IPS-20b (cell line): ENCODE measurements around the gene DNAJC13.

ENCODE experiments used
- H3K27ac ChIP-seq: one replicate; pipeline ENCODE4 v1.5.1; 2013; ENCODE audit warnings: low read length
- H3K27me3 ChIP-seq: 2 replicates; pipeline ENCODE4 v1.6.1; 2013; ENCODE audit warnings: mild to moderate bottlenecking, low read length, inconsistent platforms; ENCODE audit not compliant: insufficient read depth
- H3K36me3 ChIP-seq: 2 replicates; pipeline ENCODE4 v1.6.1; 2013; ENCODE audit warnings: low read depth, mild to moderate bottlenecking, inconsistent platforms, low read length, moderate library complexity; ENCODE audit not compliant: insufficient read depth
- H3K4me1 ChIP-seq: 2 replicates; pipeline ENCODE4 v1.6.1; 2013; ENCODE audit warnings: mild to moderate bottlenecking, control low read depth, inconsistent platforms, low read length, moderate library complexity; ENCODE audit not compliant: insufficient read depth
- H3K4me3 ChIP-seq: 2 replicates; pipeline ENCODE4 v1.5.1; 2013; ENCODE audit warnings: mild to moderate bottlenecking, low read length, inconsistent platforms
- H3K9ac ChIP-seq: 2 replicates; pipeline ENCODE4 v1.6.1; 2013; ENCODE audit warnings: low read depth, mild to moderate bottlenecking, inconsistent platforms, low read length, moderate library complexity
- H3K9me3 ChIP-seq: 2 replicates; pipeline ENCODE4 v1.6.1; 2013; ENCODE audit warnings: mild to moderate bottlenecking, low read depth, low read length, inconsistent platforms; ENCODE audit not compliant: insufficient read depth

Gene DNAJC13

DNA sequence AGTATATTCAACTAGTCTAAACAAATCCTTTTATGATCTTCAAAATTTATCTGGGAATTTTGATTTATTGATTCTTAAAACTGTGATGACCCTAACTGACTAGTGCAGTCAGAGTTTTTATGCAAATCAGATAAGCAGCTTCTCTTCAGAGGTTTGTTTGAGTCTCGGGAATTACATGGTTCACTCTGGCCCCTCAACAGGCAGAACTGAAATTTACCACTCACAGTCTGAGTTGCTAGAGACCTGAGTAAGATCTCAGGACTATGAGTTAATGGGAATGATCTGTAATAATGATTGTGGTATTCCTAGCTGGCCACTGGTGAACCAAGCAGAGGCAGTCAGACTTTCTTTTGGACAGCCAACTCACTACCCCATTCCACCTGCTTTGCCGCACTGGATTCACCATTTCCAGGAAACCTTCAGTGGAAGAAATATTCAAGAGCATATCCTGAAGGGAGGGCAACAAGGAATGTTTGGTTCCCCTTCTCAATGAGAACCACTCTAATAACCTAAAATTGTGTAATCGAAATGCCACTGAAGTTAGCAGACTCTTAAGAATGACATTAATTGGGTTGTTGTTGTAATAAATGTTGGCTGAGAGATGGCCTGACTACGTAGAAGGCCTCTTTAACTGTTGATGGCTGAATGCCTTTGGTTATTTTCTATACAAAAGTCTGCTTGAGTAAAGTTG, 11.5 kb upstream of the DNAJC13 start:
- no peaks in the 10 kb centered on the region for H3K9me3 ChIP-seq
- H3K9ac ChIP-seq: no peak overlapping the region
- no peak overlapping the region for H3K4me3 ChIP-seq
- no peaks in the 10 kb centered on the region for H3K4me1 ChIP-seq
- no peak overlapping the region for H3K27ac ChIP-seq
- H3K36me3 ChIP-seq: no peaks in the 10 kb centered on the region
- no peaks in the 10 kb centered on the region for H3K27me3 ChIP-seq

DNA sequence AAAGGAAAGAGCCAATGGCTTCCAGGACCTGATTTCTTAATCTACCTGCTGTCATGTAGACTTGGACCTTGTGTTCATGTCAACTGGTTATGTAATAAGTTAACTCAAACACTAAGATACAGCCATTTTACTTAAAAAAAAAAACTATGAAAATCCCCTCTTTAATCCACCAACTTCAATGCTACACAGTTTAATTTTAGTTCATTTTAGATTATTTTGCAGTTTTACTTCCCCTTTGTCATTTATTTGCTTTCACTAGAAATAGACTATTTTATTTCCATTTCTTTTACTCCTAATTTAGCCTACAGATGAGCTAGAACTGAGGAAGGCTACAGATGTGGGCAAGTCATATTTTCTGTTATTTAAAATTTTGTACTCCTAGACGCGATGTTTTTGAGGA, 10.7 kb upstream of the DNAJC13 start:
- Histone ChIP-seq H3K27me3 (no peaks in the 10 kb centered on the region), H3K9ac (no peak overlapping the region)

DNA sequence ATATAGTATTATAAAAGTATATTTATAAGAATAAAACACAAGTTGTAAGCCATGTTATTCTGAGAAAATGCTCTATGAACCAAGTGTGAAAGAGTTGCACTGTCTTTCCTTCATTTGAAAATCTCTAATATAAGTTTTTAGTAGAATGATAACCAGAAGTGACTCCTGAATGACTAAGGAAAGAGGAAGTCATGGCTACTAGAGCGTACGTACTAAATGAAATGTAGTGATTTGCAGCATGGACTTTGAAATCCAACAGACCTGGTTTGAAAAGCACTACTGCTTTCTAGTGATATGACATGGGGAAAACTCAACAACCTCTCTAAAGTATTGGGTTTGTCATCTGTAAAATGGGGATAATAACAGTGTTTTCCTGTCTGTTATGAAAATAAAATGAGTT, 10.3 kb upstream of the DNAJC13 start:
- Histone ChIP-seq H3K9me3 (no peaks in the 10 kb centered on the region), H3K4me3 (no peak overlapping the region), H3K4me1 (no peaks in the 10 kb centered on the region), H3K36me3 (no peaks in the 10 kb centered on the region), H3K9ac (no peak overlapping the region), H3K27me3 (no peaks in the 10 kb centered on the region), H3K27ac (no peak overlapping the region)

More for the DNA sequence above, 10.7 kb upstream of the DNAJC13 start:
- Histone ChIP-seq H3K4me1 (no peaks in the 10 kb centered on the region), H3K4me3 (no peak overlapping the region), H3K9me3 (no peaks in the 10 kb centered on the region), H3K36me3 (no peaks in the 10 kb centered on the region), H3K27ac (no peak overlapping the region)

GRCh38 chr3:132414841-132415240, 2.5 kb upstream of the DNAJC13 start:
- no peaks in the 10 kb centered on the region for H3K27me3 ChIP-seq
- H3K9me3 ChIP-seq: no peaks in the 10 kb centered on the region
- no peak overlapping the region for H3K4me3 ChIP-seq
- peaks cover 4% of the 10 kb centered on the region; the same call in 1 of the 2 replicates for H3K4me1 ChIP-seq
- H3K9ac ChIP-seq: no peak overlapping the region
- H3K27ac ChIP-seq: no peak overlapping the region
- H3K36me3 ChIP-seq: no peaks in the 10 kb centered on the region

GRCh38 chr3:132416161-132416560, 1.1 kb upstream of the DNAJC13 start:
- Histone ChIP-seq H3K9me3 (no peaks in the 10 kb centered on the region), H3K9ac (no peak overlapping the region), H3K36me3 (no peaks in the 10 kb centered on the region), H3K27ac (no peak overlapping the region), H3K27me3 (no peaks in the 10 kb centered on the region), H3K4me3 (peak overlapping the region; percentile 92), H3K4me1 (peaks cover 4% of the 10 kb centered on the region; the same call in 1 of the 2 replicates)

DNA sequence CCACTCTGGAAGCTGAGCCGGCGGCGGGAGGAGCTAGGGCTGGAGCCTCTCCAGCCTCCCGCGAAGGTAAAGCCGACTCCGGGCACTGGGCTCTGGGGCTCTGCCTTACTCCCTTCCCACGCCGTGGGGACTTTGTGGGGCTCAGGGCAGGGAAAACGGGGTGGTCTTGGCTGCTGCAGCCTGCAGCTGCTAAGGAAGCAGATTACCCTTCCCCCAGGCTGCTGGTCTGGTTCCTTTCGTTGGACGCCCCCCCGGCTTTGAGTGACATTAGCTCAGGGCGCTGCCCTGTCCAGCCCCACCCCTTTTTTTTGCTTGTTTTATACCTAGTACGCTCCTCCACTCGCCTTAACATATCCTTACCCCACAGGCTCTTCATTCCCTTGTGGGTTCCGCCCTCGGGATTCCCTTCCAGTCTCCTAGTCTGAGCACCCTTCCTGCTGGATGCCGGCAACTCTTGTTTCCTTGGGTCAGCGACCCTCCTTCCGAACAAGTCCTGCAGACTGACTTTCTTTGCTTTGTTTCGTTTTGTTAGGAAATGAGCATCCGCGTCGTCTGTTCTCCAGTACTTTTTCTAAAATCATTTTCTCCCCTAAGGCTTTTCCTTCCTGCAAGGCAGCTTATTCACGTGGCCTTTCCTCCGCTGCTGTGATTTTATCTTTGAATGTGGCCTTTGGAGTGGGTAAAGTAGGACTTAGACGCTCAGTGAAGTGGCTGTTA, 551 bp downstream of the DNAJC13 start:
- Histone ChIP-seq H3K4me3 (peak overlapping the region; percentile 92), H3K36me3 (no peaks in the 10 kb centered on the region), H3K27me3 (no peaks in the 10 kb centered on the region), H3K9ac (peak overlapping the region; percentile 89), H3K27ac (peak overlapping the region; percentile 79), H3K4me1 (peaks cover 4% of the 10 kb centered on the region; the same call in 1 of the 2 replicates), H3K9me3 (no peaks in the 10 kb centered on the region)

DNA sequence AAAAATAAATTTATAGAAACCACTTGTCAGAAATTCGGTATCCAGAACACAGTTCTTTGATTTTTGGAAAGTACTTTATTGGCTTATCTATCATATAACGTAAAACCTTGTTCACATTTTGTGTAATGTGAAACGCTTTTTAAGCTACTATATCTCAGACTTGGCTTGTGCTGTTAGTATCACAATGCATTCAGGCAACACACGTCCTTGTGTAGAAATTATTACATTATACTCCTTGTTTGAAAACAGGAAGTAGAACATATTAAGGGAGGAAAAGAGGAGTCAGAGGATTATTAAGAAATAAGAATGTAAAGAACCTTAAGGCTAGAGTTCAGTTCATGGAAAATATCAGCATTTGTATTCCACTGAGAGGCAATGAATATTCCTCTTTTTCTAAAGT, 1.6 kb downstream of the DNAJC13 start:
- Histone ChIP-seq H3K9ac (peak overlapping the region; percentile 89; the same call in 1 of the 2 replicates), H3K4me3 (peak overlapping the region; percentile 92), H3K27ac (no peak overlapping the region), H3K27me3 (no peaks in the 10 kb centered on the region), H3K4me1 (peaks cover 4% of the 10 kb centered on the region; the same call in 1 of the 2 replicates), H3K9me3 (no peaks in the 10 kb centered on the region), H3K36me3 (no peaks in the 10 kb centered on the region)

DNA sequence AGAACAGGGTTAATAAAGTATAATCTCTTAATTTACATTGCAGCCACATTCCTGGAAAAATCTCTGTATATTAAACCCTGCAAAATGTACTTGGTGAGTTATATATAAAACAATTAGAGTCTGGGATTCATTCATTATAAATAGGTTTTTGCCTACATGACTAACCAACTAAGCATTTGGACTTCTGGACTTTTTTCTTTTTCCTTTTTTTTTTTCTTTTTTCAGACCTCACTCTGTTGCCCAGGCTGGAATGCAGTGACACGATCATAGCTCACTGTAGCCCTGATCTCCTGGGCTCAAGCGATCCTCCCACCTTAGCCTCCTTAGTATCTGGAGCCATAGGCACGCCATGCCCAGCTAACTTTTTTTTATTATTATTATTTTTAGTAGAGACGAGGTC, 4.5 kb downstream of the DNAJC13 start:
- Histone ChIP-seq H3K9me3 (no peaks in the 10 kb centered on the region), H3K9ac (no peak overlapping the region), H3K27me3 (no peaks in the 10 kb centered on the region), H3K27ac (no peak overlapping the region), H3K36me3 (no peaks in the 10 kb centered on the region; the same call in 1 of the 2 replicates), H3K4me3 (no peak overlapping the region), H3K4me1 (peaks cover 4% of the 10 kb centered on the region; the same call in 1 of the 2 replicates)

- Histone ChIP-seq H3K9me3 (no peaks in the 10 kb centered on the region), H3K36me3 (no peaks in the 10 kb centered on the region; the same call in 1 of the 2 replicates), H3K9ac (no peak overlapping the region), H3K27me3 (no peaks in the 10 kb centered on the region), H3K27ac (no peak overlapping the region), H3K4me3 (no peak overlapping the region), H3K4me1 (peaks cover 4% of the 10 kb centered on the region; the same call in 1 of the 2 replicates)
Measured at GRCh38 chr3:132422531-132422930, 5.2 kb downstream of the DNAJC13 start.

DNA sequence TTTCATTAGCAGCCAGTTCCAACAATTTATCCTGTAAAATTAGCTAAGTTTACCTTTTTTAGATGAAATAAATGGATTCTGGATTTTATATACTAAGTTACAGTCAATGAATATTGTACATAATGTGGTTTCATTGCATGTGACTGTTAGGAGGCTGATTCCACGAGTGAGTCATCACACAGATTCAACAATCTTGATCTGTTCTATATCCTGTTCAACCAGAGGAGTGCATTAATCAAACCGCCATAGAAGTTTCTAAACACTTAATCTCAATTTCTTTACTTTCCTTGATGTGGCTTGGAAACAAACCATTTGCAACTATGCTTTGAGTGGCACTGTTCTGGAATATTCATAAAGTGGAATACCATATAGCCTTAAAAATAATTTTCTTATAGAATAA, 15.3 kb downstream of the DNAJC13 start:
- no peak overlapping the region for H3K27ac ChIP-seq
- no peak overlapping the region for H3K9ac ChIP-seq
- peaks cover 17% of the 10 kb centered on the region for H3K36me3 ChIP-seq
- no peaks in the 10 kb centered on the region for H3K27me3 ChIP-seq
- H3K9me3 ChIP-seq: no peaks in the 10 kb centered on the region
- no peak overlapping the region for H3K4me3 ChIP-seq
- H3K4me1 ChIP-seq: no peaks in the 10 kb centered on the region

GRCh38 chr3:132433121-132433520, 15.8 kb downstream of the DNAJC13 start:
- H3K9me3 ChIP-seq: no peaks in the 10 kb centered on the region
- H3K4me3 ChIP-seq: no peak overlapping the region
- peaks cover 22% of the 10 kb centered on the region for H3K36me3 ChIP-seq
- H3K9ac ChIP-seq: no peak overlapping the region
- H3K27me3 ChIP-seq: no peaks in the 10 kb centered on the region
- H3K4me1 ChIP-seq: no peaks in the 10 kb centered on the region
- H3K27ac ChIP-seq: no peak overlapping the region
